Measurements from ENCODE around the gene ZDHHC14. TPM values are rescaled to one million over a fixed set of nuclear protein-coding genes. Genes with fewer than 3 reads are reported as not detected.

The ZDHHC14 gene
- total RNA-seq, 1 donor from 2014 or later: 1.8 TPM

- no peak overlapping the region for H3K4me3 ChIP-seq (ENCODE audit: low read depth, low read length)
- no peaks in the 10 kb centered on the region for H3K27me3 ChIP-seq (ENCODE audit: control insufficient read depth, insufficient read depth, low read length)
- no peak for TF ChIP-seq CTCF (IDR thresholded peaks at IDR 0.05; ENCODE audit: insufficient read depth, low read length, severe bottlenecking)
- no peak for FAIRE-seq
- no peak for DNase-seq (ENCODE audit: low read depth)
- no peaks in the 10 kb centered on the region for H3K36me3 ChIP-seq (ENCODE audit: control insufficient read depth, insufficient read depth, low read length)
Observed at GRCh38 chr6:157517601-157518359, 136.8 kb downstream of the ZDHHC14 start.

- FAIRE-seq (no peak), DNase-seq (ENCODE audit: low read depth) (no peak)
- no peak overlapping the region for H3K4me3 ChIP-seq (ENCODE audit: low read depth, low read length)
- no peak for TF ChIP-seq CTCF (IDR thresholded peaks at IDR 0.05; ENCODE audit: insufficient read depth, low read length, severe bottlenecking)
- no peaks in the 10 kb centered on the region for H3K36me3 ChIP-seq (ENCODE audit: control insufficient read depth, insufficient read depth, low read length)
- no peaks in the 10 kb centered on the region for H3K27me3 ChIP-seq (ENCODE audit: control insufficient read depth, insufficient read depth, low read length)
Observed at GRCh38 chr6:157518397-157519250, 137.6 kb downstream of the ZDHHC14 start.

- FAIRE-seq: no peak
- no peaks in the 10 kb centered on the region for H3K27me3 ChIP-seq (ENCODE audit: control insufficient read depth, insufficient read depth, low read length)
- H3K36me3 ChIP-seq (ENCODE audit: control insufficient read depth, insufficient read depth, low read length): no peaks in the 10 kb centered on the region
- peak; percentile 38 for DNase-seq (ENCODE audit: low read depth)
- no peak overlapping the region for H3K4me3 ChIP-seq (ENCODE audit: low read depth, low read length)
- TF ChIP-seq CTCF (IDR thresholded peaks at IDR 0.05; ENCODE audit: insufficient read depth, low read length, severe bottlenecking): no peak
Observed at GRCh38 chr6:157519255-157520116, 138.5 kb downstream of the ZDHHC14 start.

- H3K4me3 ChIP-seq (ENCODE audit: low read depth, low read length): no peak overlapping the region
- no peaks in the 10 kb centered on the region for H3K27me3 ChIP-seq (ENCODE audit: control insufficient read depth, insufficient read depth, low read length)
- no peak for DNase-seq (ENCODE audit: low read depth)
- TF ChIP-seq CTCF (IDR thresholded peaks at IDR 0.05; ENCODE audit: insufficient read depth, low read length, severe bottlenecking): no peak
- H3K36me3 ChIP-seq (ENCODE audit: control insufficient read depth, insufficient read depth, low read length): no peaks in the 10 kb centered on the region
- FAIRE-seq: no peak
Observed at GRCh38 chr6:157520117-157520406, 139.1 kb downstream of the ZDHHC14 start.

GRCh38 chr6:157520596-157521361 is 139.8 kb downstream of the ZDHHC14 start:
- peak; percentile 43 for FAIRE-seq
- TF ChIP-seq CTCF (IDR thresholded peaks at IDR 0.05; ENCODE audit: insufficient read depth, low read length, severe bottlenecking): no peak
- Histone ChIP-seq H3K4me3 (ENCODE audit: low read depth, low read length) (no peak overlapping the region), H3K36me3 (ENCODE audit: control insufficient read depth, insufficient read depth, low read length) (no peaks in the 10 kb centered on the region), H3K27me3 (ENCODE audit: control insufficient read depth, insufficient read depth, low read length) (no peaks in the 10 kb centered on the region)
- no peak for DNase-seq (ENCODE audit: low read depth)

Data from bronchial epithelial cell (primary cell).